GM18511 (cell line): ENCODE results near the gene SCUBE2.
"Not testable (repeated sequence)": the region's sequence is repeated elsewhere in the genome, so short reads cannot be mapped to it uniquely, and the experiment has no call there.

Experiments
- ATAC-seq: cut with Tn5 transposase; IDR thresholded peaks from one replicate; pipeline ENCODE4 v1.9.1; 2021; ENCODE audit warnings: mild to moderate bottlenecking, moderate library complexity; ENCODE audit not compliant: unreplicated experiment

The SCUBE2 gene

DNA sequence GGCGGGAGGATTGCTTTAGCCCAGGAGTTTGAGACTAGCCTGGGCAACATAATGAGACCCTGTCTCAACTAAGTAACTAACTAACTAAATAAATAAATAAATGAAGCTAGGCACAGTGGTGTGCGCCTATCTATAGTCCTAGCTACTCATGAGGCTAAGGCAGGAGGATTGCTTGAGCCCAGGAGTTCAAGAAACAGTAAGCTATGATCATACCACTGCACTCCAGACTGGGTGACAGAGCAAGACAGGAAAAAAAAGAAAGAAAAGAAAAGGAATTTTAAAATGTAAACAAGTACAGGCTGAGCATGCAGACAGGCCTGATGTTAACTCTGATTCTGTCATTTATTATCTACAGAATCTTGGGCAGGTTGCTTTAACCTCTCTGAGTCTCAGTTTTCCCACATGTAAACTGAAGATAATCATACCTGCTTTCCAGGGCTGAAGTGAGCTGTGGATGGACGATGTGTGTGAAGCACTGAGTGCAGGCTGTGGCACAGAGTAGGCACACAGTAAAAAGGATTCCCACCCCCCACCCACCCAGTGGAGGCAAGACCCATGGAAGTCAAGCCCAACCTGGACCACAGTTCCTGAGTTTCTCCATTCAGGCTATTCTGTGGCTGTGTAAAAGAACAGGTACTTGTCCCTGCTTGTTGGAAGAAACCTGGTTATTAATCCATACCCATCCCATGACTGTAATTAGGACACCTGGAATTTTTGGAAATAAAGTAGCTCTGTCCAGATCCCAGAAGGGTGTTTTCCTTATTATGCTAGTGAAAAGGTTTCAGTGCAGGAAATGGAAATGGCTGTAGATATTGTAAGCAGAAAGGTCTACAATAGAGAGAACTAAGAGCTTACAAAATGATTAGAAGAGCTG lies 18.7 kb upstream of the SCUBE2 start:
- no peak for ATAC-seq

DNA sequence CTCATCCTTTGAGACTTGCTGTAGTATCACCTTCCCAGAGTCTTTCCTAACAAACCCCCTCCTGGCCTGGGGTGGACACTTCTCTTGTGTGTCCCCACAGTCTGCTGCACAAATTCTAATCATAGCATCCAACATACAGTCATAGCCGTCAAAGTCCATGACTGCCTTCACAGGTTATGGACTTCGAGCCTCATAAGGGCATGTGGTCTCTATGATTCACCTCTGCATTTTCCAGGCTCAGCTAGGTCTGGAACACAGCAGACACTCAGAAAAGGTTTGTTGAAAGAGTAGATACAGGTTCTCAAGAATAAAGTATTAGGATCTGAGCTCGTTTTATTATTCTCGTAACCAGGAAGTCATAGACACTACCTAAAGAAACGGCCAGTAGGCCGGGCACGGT lies 13.2 kb upstream of the SCUBE2 start:
- no peak for ATAC-seq

GRCh38 chr11:9103542-9104276 lies 12.3 kb upstream of the SCUBE2 start:
- ATAC-seq: no peak

DNA sequence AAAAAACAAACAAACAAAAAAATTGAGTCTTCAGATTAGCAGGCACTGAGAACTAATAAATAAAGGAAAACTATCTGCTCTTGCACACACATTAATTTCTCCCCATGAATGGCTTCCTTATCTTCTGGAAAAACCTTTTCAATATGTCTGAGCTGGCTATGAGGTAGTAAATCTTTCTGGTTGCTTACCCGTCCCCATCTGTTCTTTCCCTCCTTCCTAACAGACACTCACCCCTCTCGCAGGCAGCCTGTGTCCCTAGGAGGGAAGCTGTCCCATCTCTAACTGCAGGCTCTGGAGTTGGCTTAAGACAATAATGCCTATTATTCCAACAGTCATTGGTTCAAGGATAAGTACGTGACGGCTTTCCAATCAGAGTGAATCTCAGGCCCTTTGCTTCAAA lies 8.2 kb upstream of the SCUBE2 start:
- ATAC-seq: no peak

DNA sequence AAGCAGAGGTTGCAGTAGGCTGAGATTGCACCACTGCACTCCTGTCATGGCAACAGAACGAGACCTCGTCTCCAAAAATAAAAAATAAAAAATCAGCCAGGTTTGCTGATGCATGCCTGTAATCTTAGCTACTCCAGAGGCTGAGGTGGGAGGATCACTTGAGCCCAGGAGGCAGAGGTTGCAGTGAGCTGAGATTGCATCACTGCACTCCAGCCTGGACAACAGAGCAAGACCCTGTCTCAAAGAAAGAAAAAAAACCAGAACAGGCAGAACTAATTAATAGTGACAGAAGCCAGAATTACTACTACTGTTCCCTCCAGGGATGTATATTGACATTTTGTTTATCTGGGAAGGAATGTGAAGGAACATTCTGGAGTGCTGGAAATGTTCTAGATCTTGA lies 7.1 kb upstream of the SCUBE2 start:
- not testable (repeated sequence) for ATAC-seq

DNA sequence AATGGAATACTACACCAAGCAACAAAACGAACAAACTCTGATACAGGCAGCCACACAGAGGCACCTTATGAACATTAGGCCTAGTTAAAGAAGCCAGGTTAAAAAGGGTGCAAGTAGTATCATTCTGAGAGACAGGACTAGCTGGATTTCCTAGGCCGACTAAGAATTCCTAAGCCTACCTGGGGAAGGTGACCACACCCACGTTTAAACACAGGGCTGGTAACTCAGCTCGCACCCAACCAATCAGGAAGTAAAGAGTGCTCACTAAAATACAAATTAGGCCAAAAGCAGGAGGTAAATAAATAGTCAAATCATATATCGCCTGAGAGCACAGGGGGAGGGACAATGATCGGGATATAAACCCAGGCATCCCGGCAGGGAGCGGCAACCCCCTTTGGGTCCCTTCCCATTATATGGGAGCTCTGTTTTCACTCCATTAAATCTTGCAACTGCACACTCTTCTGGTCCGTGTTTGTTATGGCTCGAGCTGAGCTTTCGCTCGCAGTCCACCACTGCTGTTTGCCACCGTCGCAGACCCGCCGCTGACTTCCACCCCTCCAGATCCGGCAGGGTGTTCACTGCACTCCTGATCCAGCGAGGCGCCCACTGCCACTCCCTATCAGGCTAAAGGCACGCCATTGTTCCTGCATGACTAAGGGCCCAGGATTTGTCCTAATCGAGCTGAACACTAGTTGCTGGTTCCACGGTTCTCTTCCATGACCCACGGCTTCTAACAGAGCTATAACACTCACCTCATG lies 6.0 kb upstream of the SCUBE2 start:
- ATAC-seq: not testable (repeated sequence)

- no peak for ATAC-seq
Observed at GRCh38 chr11:9096427-9096826, 5.0 kb upstream of the SCUBE2 start.

DNA sequence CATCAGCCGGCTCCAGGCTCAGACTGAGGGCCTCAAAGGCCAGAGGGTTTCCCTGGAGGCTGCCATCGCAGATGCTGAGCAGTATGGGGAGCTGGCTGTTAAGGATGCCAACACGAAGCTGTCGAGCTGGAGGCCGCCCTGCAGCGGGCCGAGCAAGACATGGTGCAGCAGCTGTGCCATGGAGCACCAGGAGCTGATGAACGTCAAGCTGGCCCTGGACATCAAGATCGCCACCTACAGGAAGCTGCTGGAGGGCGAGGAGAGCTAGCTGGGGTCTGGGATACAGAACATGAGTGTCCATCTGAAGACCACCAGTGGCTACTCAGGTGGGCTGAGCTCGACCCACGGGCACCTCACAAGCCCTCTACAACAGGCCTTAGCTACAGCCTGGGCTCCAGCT lies 4.0 kb upstream of the SCUBE2 start:
- no peak for ATAC-seq

DNA sequence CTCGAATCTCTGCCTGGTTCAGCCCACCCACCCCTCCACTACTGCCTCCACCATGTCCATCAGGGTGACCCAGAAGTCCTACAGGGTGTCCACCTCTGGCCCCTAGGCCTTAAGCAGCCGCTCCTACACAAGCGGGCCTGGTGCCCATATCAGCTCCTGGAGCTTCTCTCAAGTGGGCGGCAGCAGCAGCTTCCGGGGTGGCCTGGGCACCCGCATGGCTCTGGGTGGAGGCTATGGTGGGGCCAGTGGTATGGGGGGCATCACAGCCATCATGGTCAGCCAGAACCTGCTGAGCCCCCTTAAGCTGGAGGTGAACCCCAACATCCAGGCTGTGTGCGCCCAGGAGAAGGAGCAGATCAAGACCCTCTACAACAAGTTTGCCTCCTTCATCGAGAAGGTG lies 3.0 kb upstream of the SCUBE2 start:
- ATAC-seq: no peak

DNA sequence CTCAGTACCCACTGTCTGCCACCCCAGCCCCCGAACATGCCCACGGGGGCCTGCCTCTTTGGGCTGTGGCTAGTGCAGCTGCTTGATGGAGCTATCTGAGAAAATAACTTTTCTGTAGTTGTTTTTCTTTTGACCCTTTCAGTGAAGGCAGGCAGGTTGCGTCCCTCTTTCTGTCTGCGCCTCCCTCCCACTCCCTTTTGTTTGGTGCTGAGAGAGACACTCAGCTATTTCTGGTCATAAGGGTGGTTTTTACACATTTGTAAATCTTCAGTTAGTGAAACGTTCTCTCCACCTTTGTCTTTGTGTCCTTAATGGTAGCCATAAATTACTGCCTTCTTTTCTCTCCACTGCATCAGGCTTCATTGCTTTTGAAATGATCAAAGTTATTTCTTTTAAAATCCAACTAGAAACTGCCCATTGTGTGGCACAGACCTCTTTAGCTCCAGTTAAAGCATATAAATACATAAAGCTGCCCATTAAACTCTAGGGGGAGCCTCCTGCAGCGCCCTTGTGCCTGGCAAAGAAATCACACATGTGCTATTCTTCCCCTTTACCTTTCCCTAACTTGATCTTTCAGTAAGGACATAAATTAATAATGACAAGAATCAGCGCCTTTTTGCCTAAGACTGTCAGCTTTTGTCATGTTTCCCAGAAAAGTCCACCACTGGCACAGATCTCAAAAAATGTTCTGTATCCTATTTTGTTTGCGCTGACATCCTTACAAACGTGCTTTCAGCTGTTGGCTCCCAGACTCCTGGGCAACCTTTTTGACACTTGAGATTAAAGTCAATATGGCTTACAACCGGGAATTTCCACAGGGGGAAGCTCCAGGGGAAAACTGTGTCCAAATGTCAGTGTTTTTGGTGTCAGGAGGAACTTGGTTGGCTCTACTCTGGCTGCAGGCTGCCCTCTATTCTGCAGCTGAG lies 1.7 kb upstream of the SCUBE2 start:
- ATAC-seq: no peak

GRCh38 chr11:9092072-9092471 lies 673 bp upstream of the SCUBE2 start:
- ATAC-seq: no peak

- no peak for ATAC-seq
Observed at GRCh38 chr11:9090488-9091043, 833 bp downstream of the SCUBE2 start.

DNA sequence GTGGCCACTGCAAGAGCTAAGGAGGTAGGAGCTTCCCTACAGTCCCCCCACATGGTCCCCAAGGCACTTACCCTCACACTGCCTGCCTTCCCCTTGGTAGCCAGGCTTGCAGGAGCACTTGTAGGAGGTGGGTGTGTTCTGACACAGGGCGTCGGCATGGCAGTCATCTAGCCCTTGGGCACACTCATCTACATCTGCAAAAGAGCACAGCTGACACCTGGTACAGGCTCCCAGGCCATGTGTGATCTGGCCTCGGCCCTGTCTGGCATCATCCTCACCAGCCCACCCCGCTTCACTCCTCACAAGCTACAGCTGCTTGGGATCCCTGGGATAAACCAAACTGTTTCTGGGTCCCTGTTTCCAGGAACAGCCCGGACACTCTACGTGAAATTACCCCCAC lies 1.8 kb downstream of the SCUBE2 start:
- no peak for ATAC-seq

DNA sequence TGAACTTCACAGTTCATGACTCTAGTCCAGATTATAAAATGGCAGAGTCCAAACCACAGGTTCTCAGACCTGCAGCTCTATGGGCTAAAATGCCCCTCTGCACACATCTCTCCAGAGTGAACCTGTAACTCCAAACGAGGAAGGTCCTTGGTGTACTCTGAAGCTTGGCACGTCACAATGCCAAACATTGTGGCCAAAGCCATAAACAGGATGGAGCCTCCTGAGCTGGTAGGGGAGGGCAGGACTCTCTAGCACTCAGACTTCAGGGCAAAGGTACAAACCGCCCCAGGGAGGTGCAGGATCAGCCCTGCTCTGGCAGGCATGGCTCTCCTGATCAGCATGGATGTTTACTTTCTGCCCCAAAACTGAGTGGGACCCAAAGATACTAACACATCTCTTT lies 2.3 kb downstream of the SCUBE2 start:
- no peak for ATAC-seq

- no peak for ATAC-seq
Observed at GRCh38 chr11:9082575-9082974, 8.8 kb downstream of the SCUBE2 start.

DNA sequence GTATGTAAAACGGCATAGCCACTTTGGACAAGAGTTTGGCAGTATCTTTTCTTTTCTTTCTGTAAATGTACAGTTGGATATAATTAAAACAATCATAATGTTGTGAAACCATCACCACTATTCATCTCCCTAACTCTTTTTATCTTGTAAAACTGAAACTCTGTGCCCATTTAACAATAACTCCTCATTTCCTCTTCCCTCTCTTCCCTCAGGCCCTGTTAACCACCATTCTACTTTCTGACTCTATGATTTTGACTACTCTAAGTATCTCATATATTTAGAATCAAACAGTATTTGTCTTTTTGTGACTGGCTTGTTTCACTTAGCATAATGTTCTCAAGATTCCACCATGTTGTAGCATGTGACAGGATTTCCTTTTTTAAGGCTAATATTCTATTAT lies 10.2 kb downstream of the SCUBE2 start:
- ATAC-seq: no peak

GRCh38 chr11:9078113-9079086 lies 13.0 kb downstream of the SCUBE2 start:
- ATAC-seq: no peak

- no peak for ATAC-seq
Observed at GRCh38 chr11:9077164-9077563, 14.2 kb downstream of the SCUBE2 start.

DNA sequence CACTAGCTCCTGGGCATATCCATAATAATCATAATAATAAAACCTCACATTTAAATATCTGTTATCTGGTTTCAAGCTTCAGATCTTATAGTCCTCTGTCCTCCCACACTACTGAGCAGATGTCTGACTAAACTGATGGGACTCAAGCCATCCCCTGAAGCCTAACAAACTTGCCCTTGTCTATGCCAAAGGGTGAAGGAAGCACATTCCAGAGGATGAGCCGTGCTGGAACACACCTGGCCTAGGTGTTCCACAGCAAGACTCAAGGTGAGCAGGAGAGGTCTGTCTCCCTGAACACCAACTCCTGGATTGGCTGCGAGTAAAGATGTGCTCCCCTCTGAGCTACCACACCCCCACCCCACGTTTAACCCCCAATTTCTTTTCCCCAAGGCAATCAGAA lies 14.7 kb downstream of the SCUBE2 start:
- no peak for ATAC-seq
